HG03139 (cell line): ENCODE data around the gene PIKFYVE.
A peak's percentile ranks its signal among the peaks of the same experiment; 100 is the strongest.
"Not testable (repeated sequence)": the region's sequence is repeated elsewhere in the genome, so short reads cannot be mapped to it uniquely, and the experiment has no call there.

Source experiments
- ATAC-seq: cut with Tn5 transposase; IDR thresholded peaks from one replicate; pipeline ENCODE4 v1.9.1; 2021; ENCODE audit not compliant: unreplicated experiment

Gene PIKFYVE

DNA sequence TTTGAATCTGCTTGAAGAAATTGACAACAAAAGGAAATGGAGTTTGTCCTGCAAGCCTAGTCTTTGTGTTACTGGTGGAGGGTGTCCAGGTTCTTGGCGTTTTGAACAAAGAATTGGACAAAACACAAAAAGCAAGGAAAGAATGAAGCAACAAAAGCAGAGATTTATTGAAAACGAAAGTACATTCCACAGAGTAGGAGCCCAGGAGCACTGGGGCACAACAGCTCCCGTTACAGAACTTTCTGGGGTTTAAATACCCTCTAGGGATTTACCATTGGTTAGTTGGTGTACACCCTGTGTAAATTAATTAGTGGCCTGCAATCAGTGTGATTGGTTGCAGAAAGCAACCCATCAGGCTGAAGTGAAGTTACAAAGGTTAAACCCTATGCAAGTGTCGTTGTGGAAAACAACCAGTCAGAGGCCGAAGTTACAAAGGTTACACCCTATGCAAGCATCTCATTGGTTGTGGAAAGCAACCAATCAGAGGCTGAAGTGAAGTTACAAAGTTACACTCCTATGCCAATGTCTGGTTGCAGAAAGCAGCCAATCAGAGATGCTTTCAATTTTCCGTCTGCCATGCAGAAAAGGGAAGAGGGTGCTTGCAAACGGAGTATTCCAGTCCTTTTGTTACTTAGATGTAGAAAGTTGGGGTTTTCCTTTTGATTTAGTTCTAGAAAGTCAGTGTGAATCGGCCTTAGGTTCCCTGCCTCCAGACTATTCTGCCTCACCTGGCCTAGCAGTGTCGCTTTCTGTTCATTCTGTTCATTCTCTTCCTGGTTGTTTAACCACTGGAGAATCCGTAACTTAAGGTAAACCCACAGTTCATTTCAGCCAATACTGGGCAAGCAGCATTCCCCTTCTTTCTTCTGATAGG is 92.9 kb downstream of the PIKFYVE start:
- no peak for ATAC-seq

- no peak for ATAC-seq
These were observed 93.6 kb downstream of the PIKFYVE start for GRCh38 chr2:208359632-208359986.

DNA sequence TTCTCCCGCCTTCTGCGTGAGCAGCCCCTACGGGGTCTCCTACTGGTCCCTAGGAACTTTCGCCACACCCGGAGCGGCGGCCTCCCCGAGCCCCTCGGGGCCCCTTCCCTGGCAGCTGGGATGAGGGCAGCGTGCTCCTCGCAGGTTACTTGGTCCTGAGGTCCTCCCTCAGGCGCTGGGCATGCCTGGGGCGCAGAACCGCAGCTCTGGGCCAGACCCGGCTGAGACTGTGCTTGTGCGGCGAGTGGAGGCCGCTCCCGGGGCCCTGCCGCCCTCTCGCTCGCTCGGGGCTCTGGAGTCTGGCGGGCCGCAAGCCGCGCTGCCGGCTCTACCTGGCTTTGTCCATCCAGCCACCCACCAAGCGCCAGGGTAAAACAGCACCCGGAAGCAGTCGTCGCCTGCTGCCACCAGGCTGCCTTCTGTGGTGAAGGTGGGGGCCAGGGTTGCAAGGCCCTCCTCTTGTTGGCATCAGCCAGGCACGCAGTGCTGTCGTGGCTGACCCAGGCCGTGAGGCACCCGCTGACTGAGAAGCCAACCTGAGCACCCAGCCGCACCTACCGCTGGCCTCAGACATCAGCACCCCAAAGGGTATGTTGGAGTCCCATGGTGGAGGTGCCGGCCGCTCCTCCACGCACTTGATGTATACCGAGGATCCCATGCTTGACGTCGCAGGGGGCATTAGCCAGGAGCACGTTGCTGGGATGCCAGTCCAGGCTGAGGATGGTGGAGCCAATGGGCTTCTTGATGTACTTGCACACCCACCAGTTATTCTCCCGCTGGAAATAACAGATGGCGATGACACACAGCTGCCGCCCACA is 94.4 kb downstream of the PIKFYVE start:
- ATAC-seq: no peak

- ATAC-seq: no peak
These were observed 95.0 kb downstream of the PIKFYVE start for GRCh38 chr2:208361077-208361441.

- peak; percentile 65 for ATAC-seq
These were observed 97.4 kb downstream of the PIKFYVE start for GRCh38 chr2:208363485-208363884.

DNA sequence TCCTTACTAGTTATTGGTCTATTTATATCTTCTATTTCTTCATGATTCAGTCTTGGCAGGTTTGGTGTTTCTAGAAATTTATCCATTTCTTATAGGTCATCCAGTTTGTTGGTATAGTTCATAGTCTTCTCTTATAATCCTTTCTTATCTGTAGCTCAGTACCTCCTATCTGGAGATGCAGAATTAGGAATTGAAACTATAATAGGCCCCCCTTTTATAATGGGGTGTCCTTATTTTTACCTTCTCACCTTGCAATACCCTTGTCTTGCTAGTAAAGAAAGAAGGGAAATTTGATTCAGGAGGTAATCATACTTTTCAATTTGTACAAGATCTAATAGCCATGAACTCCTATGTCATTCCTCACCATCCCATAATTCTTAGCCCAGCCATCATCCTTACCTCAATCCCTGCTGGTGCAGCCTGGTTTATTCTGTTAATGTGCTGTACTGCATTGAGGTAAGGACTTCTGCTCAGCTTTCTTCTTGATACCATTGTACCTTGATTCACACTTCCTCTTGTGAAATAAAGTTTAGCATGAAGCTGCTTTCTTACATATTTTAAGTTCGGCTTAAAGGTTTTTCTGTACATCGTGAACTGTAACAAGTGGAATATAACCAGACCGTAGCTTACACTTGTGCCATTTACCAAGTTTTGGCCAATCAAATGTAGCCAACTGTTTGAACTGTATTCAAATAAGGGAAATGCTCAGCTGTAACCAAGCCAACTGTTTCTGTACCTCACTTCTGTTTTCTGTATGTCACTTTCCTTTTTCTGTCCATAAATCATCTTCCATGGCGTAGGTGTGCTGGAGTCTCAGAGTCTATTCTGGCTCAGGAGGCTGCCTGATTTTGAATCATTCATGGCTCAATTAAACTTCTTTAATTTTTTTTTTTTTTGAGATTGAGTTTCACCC is 100.4 kb downstream of the PIKFYVE start:
- peak; percentile 44 for ATAC-seq

DNA sequence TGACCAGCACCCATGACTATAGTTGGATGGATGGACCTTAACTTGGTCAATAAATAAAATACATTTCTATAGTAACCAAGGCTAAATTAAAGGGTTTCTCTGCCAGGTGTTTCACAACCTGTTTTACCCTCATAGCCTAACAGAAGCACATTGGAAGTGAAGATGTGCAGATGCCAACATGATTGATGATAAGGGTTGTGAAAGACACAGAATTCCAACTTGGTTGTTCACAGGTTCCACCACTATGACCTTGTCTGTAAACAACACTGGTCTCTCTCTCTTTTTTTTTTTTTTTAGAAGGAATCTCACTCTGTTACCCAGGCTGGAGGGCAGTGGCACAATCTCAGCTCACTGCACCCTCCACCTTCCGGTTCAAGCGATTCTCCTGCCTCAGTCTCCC is 103.0 kb downstream of the PIKFYVE start:
- no peak for ATAC-seq

DNA sequence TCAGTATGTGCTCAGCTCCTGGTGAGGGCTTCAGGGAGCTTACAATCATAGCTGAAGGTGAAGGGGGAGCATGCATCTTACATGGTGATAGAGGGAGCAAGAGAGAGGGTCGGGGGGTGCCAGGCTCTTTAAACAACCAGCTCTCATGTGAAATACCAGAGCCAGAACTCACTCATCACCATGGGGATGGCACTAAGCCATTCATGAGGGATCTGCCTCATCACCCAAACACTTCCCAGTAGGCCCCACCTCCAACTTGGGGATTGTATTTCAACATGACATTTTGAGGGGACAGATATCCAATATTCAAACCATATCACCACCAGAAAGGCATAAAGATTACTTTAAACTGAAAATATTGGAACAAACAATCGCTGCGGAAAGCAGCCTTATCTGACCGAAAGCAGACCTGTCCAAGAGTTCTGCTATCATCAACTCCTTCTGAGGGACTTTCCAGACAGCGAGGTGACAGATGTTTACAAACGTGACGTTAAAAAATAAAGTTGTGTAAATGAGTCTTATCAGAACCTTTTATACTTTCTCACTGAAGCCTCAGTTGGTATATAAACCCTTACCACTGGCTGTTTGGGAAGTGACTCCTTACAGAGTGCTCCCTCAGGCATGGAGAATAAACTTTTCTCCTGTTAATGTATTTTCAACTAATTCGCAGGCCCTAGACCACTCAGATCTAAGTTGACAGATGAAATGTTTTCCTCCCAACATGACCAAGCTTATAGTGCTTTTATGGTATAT is 105.0 kb downstream of the PIKFYVE start:
- no peak for ATAC-seq

GRCh38 chr2:208371634-208371935 is 105.5 kb downstream of the PIKFYVE start:
- no peak for ATAC-seq

GRCh38 chr2:208373460-208374089 is 107.5 kb downstream of the PIKFYVE start:
- ATAC-seq: no peak

- no peak for ATAC-seq
These were observed 109.5 kb downstream of the PIKFYVE start for GRCh38 chr2:208375491-208376068.

GRCh38 chr2:208377344-208377860 is 111.3 kb downstream of the PIKFYVE start:
- not testable (repeated sequence) for ATAC-seq

DNA sequence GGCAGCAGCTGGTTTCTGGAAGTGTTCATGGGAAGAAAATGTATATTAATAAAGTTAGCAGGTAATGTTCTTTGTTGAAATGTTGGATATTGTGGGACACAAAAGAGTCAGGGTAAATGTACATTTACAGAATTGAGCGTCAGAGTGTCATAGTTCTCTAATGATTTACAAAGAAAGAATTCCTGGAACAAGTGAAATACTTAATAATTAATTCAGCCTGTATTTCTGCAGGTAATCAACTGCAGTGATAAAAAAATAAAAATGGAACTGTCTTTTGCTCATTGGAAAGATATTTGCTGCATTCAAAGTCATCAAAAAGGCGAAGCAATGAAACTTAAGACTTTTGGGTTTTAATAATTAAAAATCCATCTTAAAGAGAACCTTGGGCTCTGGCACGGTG is 113.1 kb downstream of the PIKFYVE start:
- no peak for ATAC-seq

DNA sequence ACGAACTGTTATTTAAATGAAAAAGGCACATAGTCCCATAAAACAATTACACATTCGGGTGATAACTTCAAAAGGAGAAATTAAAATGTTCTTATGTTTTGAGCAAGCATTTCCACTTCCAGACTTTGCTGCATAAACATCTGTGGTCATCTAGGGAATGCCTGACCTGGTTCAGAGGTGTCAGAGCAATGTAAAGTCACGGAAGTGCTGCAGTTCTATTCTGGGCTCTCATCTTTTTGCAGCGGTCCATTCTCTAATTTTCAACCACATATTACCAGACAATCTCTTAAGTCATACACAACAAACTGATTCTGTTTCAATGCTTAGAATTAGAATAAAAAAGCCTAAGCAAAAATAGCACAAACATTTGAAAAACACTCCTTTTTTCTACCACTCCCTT is 118.6 kb downstream of the PIKFYVE start:
- ATAC-seq: no peak

DNA sequence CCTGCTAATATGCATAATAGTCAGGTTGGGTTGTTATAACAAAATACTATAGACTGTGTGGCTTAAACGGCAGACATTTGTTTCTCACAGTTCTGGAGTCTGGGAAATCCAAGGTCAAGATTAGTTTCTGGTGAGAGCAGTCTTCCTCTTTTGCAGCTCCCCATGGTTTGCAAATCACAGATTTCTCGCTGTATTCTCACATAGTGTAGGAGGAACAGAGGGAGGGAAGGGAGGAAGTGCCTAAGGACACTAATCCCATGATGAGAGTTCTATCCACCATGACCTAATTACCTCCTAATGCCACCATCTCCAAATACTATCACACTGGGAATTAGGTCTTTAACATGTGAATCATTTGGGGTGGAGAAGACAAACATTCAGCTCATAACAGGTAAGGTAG is 120.5 kb downstream of the PIKFYVE start:
- ATAC-seq: no peak

GRCh38 chr2:208389940-208390339 is 123.9 kb downstream of the PIKFYVE start:
- no peak for ATAC-seq

GRCh38 chr2:208392300-208392699 is 126.2 kb downstream of the PIKFYVE start:
- ATAC-seq: no peak

- not testable (repeated sequence) for ATAC-seq
These were observed 130.7 kb downstream of the PIKFYVE start for GRCh38 chr2:208396796-208397195.

DNA sequence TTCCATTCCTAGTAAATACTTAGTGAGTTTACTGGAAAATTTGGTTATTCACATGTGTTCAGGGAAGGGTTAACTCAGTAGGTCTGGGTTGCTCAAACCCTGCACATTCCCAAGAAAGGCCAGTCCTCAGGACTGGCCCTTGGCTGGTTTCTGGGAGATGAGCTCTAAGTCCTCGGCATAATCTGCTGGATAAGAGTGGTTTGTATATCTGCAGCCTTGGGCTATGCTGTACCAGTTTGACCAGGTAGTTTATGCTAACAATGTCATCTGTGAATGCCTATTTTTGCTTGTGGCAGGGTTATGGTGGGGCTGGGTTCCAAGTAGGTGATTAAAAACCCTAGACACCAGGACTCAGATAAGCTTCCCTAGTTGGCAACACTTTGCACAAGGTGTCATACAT is 133.1 kb downstream of the PIKFYVE start:
- no peak for ATAC-seq
